Gastrocnemius medialis (tissue), 4 donors: ENCODE data around the gene USP51.

Source experiments
- POLR2A ChIP-seq, 2 donors: fragments of 450-650 bp; IDR thresholded peaks; one replicate each; pipeline ENCODE4 v1.6.1; 2017; ENCODE audit warnings: antibody characterized with exemption in 2 of 2, mild to moderate bottlenecking in 2 of 2, moderate library complexity in 2 of 2
- TF ChIP-seq, protein P1 (sequence below), 5 experiments: fragments of 450-650 bp in 3 of 5; fragments of 200-600 bp in 2 of 5; sonication (generic) in 2 of 5; IDR thresholded peaks in 4 of 5; conservative IDR thresholded peaks in 1 of 5; 1 replicate in 4 of 5; 2 replicates in 1 of 5; pipeline ENCODE4 v1.5.1; 2016 to 2019; ENCODE audit warnings: antibody characterized with exemption in 5 of 5, mild to moderate bottlenecking in 3 of 5, moderate library complexity in 3 of 5

DNA sequence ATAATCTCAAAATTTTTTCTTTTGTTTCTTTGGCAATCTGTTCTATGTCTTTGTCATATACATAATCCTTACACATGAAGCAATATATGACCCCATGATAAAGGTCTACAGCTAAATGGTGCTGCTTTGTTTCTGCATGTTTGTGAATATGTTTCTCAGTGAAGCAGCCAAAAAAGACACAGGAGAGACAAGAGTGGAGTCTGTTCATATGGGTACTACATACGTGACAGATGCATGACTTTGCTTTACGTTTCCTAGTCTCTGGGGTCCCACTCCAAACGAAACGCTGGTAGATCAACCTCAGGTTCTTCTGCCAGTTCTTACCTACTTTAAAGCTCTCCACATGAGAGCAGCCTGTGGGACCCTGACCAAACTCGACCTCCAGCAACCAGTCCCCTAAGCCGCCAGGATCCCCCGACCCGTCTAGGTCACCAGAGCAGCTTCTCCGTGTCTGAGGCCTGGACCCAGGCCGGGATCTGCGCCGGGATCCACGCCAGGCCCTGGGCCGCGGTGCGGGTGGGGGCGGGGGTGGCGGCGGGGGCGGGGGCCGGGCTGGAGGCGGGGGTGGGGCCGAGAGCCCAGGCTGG lies 1.5 kb downstream of the USP51 start:
- TF ChIP-seq, protein P1, sequence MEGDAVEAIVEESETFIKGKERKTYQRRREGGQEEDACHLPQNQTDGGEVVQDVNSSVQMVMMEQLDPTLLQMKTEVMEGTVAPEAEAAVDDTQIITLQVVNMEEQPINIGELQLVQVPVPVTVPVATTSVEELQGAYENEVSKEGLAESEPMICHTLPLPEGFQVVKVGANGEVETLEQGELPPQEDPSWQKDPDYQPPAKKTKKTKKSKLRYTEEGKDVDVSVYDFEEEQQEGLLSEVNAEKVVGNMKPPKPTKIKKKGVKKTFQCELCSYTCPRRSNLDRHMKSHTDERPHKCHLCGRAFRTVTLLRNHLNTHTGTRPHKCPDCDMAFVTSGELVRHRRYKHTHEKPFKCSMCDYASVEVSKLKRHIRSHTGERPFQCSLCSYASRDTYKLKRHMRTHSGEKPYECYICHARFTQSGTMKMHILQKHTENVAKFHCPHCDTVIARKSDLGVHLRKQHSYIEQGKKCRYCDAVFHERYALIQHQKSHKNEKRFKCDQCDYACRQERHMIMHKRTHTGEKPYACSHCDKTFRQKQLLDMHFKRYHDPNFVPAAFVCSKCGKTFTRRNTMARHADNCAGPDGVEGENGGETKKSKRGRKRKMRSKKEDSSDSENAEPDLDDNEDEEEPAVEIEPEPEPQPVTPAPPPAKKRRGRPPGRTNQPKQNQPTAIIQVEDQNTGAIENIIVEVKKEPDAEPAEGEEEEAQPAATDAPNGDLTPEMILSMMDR (IDR thresholded peaks at IDR 0.05 in 4 of 5, conservative IDR thresholded peaks at IDR 0.05 in 1 of 5), result no peak
- no peak for TF ChIP-seq POLR2A (IDR thresholded peaks at IDR 0.05)
